Endodermal cell (in vitro differentiated cells): Measurements from ENCODE around the gene TDRD9. TPM values are rescaled to one million over a fixed set of nuclear protein-coding genes. Genes with fewer than 3 reads are reported as not detected.

Experiments used
- DNase-seq: peaks from one replicate; pipeline ENCODE4 v3.0.0-alpha.2; 2017
- H3K27ac ChIP-seq: 2 replicates; pipeline ENCODE4 v1.5.1; 2013; ENCODE audit warnings: mild to moderate bottlenecking, low read depth, low read length, moderate library complexity
- H3K27me3 ChIP-seq: 2 replicates; pipeline ENCODE4 v1.6.1; 2013; ENCODE audit warnings: mild to moderate bottlenecking, low read length, moderate library complexity; ENCODE audit not compliant: insufficient read depth, control insufficient read depth, poor library complexity, severe bottlenecking
- H3K36me3 ChIP-seq: 2 replicates; pipeline ENCODE4 v1.7.0; 2013; ENCODE audit warnings: mild to moderate bottlenecking, low read length, moderate library complexity; ENCODE audit not compliant: control insufficient read depth, insufficient read depth
- H3K4me1 ChIP-seq: one replicate; pipeline ENCODE4 v1.7.0; 2013; ENCODE audit warnings: low read length; ENCODE audit not compliant: control insufficient read depth, insufficient read depth
- H3K4me3 ChIP-seq: 2 replicates; pipeline ENCODE4 v1.5.1; 2013; ENCODE audit warnings: mild to moderate bottlenecking, low read length, moderate library complexity
- H3K9ac ChIP-seq: 2 replicates; pipeline ENCODE4 v1.6.1; 2013; ENCODE audit warnings: mild to moderate bottlenecking, low read length, moderate library complexity; ENCODE audit not compliant: poor library complexity, severe bottlenecking; ENCODE audit errors: extremely low read depth
- H3K9me3 ChIP-seq: 2 replicates; pipeline ENCODE4 v1.6.1; 2013; ENCODE audit warnings: mild to moderate bottlenecking, low read length, moderate library complexity; ENCODE audit not compliant: control insufficient read depth
- H3K27ac Mint-ChIP-seq: 2 replicates; pipeline ENCODE4 v1.8.0; 2020; ENCODE audit warnings: mixed read lengths
- H3K27me3 Mint-ChIP-seq: 2 replicates; pipeline ENCODE4 v1.8.0; 2021; ENCODE audit warnings: mild to moderate bottlenecking, mixed read lengths; ENCODE audit not compliant: insufficient read depth
- H3K36me3 Mint-ChIP-seq: 2 replicates; pipeline ENCODE4 v1.8.0; 2020; ENCODE audit warnings: low read depth, mixed read lengths
- H3K4me1 Mint-ChIP-seq: 2 replicates; pipeline ENCODE4 v1.8.0; 2020; ENCODE audit warnings: mixed read lengths
- H3K4me3 Mint-ChIP-seq: 2 replicates; pipeline ENCODE4 v1.8.0; 2020; ENCODE audit warnings: mild to moderate bottlenecking, moderate library complexity, mixed read lengths
- H3K9me3 Mint-ChIP-seq: 2 replicates; pipeline ENCODE4 v1.8.0; 2020; ENCODE audit warnings: mild to moderate bottlenecking, mixed read lengths
- CTCF ChIP-seq: fragments of 200-600 bp; sonication (generic); conservative IDR thresholded peaks from 2 replicates; pipeline ENCODE4 v1.5.0; 2021; ENCODE audit warnings: antibody characterized with exemption, mild to moderate bottlenecking
- WGBS, 2 experiments: methylation state at CpG; one replicate each; pipeline versions ENCODE4 v1.1.5 to v1.1.7; 2013; ENCODE audit warnings: missing lambda C conversion rate in 2 of 2, mixed read lengths in 1 of 2; ENCODE audit not compliant: insufficient coverage in 1 of 2, insufficient read length in 1 of 2; 5-methylcytosine and 5-hydroxymethylcytosine counted together
- total RNA-seq, 2 donors: library from RNA; stranded (reverse); fragmentation: NEBNext Ultra II Directional in 1 of 2; extraction: Animal tissue kit (Norgen Biotek cat#: 25700) in 1 of 2; gene quantifications; 2 replicates in 1 of 2; 3 replicates in 1 of 2; pipeline ENCODE4 v1.2.1, GENCODE V29; 2021

TDRD9 gene
- total RNA-seq, 2 donors from 2014 or later = not detected

GRCh38 chr14:103969961-103970360 lies 41.7 kb downstream of the TDRD9 start:
- no peak for DNase-seq
- Mint-ChIP-seq H3K4me1 (peaks cover under 1% of the 10 kb centered on the region), H3K4me3 (no peak overlapping the region), H3K27me3 (peaks cover 22% of the 10 kb centered on the region), H3K27ac (no peak overlapping the region), H3K9me3 (no peaks in the 10 kb centered on the region), H3K36me3 (no peaks in the 10 kb centered on the region)
- no peak overlapping the region for H3K9ac ChIP-seq
- no peaks in the 10 kb centered on the region for H3K36me3 ChIP-seq
- H3K4me3 ChIP-seq = no peak overlapping the region
- peaks cover 25% of the 10 kb centered on the region for H3K27me3 ChIP-seq
- no peak for TF ChIP-seq CTCF
- 95 to 100% methylated on average over 3 to 4 of the region's 4 CpGs for whole genome bisulfite sequencing, 2 experiments
- no peaks in the 10 kb centered on the region for H3K4me1 ChIP-seq
- no peak overlapping the region for H3K27ac ChIP-seq
- H3K9me3 ChIP-seq = no peaks in the 10 kb centered on the region

- H3K9me3 ChIP-seq = no peaks in the 10 kb centered on the region
- no peak overlapping the region for H3K9ac ChIP-seq
- Mint-ChIP-seq H3K9me3 (peaks cover 5% of the 10 kb centered on the region), H3K4me3 (no peak overlapping the region), H3K27ac (no peak overlapping the region), H3K36me3 (no peaks in the 10 kb centered on the region), H3K27me3 (peaks cover 14% of the 10 kb centered on the region), H3K4me1 (peaks cover 9% of the 10 kb centered on the region)
- H3K4me1 ChIP-seq = no peaks in the 10 kb centered on the region
- H3K4me3 ChIP-seq = no peak overlapping the region
- DNase-seq = no peak
- H3K27me3 ChIP-seq = peaks cover 17% of the 10 kb centered on the region
- no peak overlapping the region for H3K27ac ChIP-seq
- H3K36me3 ChIP-seq = no peaks in the 10 kb centered on the region
- 88 to 100% methylated on average over 1 to 4 of the region's 4 CpGs for WGBS, 2 experiments
- TF ChIP-seq CTCF = no peak
Observed at GRCh38 chr14:103973354-103973753, 45.1 kb downstream of the TDRD9 start.

GRCh38 chr14:103974575-103974974 lies 46.3 kb downstream of the TDRD9 start:
- no peaks in the 10 kb centered on the region for H3K36me3 Mint-ChIP-seq
- peaks cover 8% of the 10 kb centered on the region for H3K27me3 Mint-ChIP-seq
- H3K4me1 ChIP-seq = no peaks in the 10 kb centered on the region
- peaks cover 13% of the 10 kb centered on the region for H3K9me3 Mint-ChIP-seq
- H3K4me3 ChIP-seq = no peak overlapping the region
- no peak for DNase-seq
- H3K4me1 Mint-ChIP-seq = peaks cover 9% of the 10 kb centered on the region
- no peak overlapping the region for H3K9ac ChIP-seq
- no peak overlapping the region for H3K27ac ChIP-seq
- H3K36me3 ChIP-seq = no peaks in the 10 kb centered on the region
- no peak for TF ChIP-seq CTCF
- no peak overlapping the region for H3K4me3 Mint-ChIP-seq
- WGBS, 2 experiments = 57 to 96% methylated on average over 1 of the region's 2 CpGs
- H3K27me3 ChIP-seq = peaks cover 17% of the 10 kb centered on the region
- no peak overlapping the region for H3K27ac Mint-ChIP-seq
- H3K9me3 ChIP-seq = peaks cover 7% of the 10 kb centered on the region
